Esophagus squamous epithelium (tissue), 5 donors: ENCODE results near the gene ATP8A2. TPM values are rescaled to one million over a fixed set of nuclear protein-coding genes. Genes with fewer than 3 reads are reported as not detected.

Experiments used
- DNase-seq: peaks from one replicate; lab custom pipeline; 2025; lab: John Stamatoyannopoulos, UW
- H3K27ac ChIP-seq, 4 donors: fragments of 200-600 bp; sonication (generic); one replicate each; pipeline ENCODE4 v1.5.1; 2016 to 2019; ENCODE audit warnings: mild to moderate bottlenecking in 1 of 4
- H3K27me3 ChIP-seq, 4 donors: fragments of 200-600 bp; sonication (generic); 1 replicate in 3 of 4; 2 replicates in 1 of 4; pipeline versions ENCODE4 v1.5.1 to v1.6.0; 2017 to 2021; ENCODE audit warnings: antibody characterized with exemption in 1 of 4
- H3K36me3 ChIP-seq, 3 donors: fragments of 200-600 bp; sonication (generic); one replicate each; pipeline ENCODE4 v1.5.1; 2016 to 2019
- H3K4me1 ChIP-seq, 3 donors: fragments of 200-600 bp; sonication (generic); one replicate each; pipeline ENCODE4 v1.5.1; 2017 to 2019
- H3K4me3 ChIP-seq, 4 donors: fragments of 200-600 bp; sonication (generic); 1 replicate in 3 of 4; 2 replicates in 1 of 4; pipeline ENCODE4 v1.5.1; 2016 to 2019; ENCODE audit warnings: mild to moderate bottlenecking in 2 of 4, moderate library complexity in 1 of 4
- H3K9me3 ChIP-seq, 3 donors: fragments of 200-600 bp; sonication (generic); one replicate each; pipeline ENCODE4 v1.5.1; 2016 to 2019
- POLR2A ChIP-seq, 4 donors: fragments of 450-650 bp; IDR thresholded peaks; one replicate each; pipeline ENCODE4 v1.6.1; 2017; ENCODE audit warnings: antibody characterized with exemption in 4 of 4, mild to moderate bottlenecking in 4 of 4, moderate library complexity in 3 of 4
- WGBS, 2 donors: methylation state at CpG; one replicate each; pipeline ENCODE4 v1.1.5; 2018; 5-methylcytosine and 5-hydroxymethylcytosine counted together
- intact Hi-C: fragments of 100-400 bp; cut with DNase I; formaldehyde crosslinking; loops from one replicate; pipeline ENCODE4 v1.15.0; 2022
- total RNA-seq, 4 donors: library from RNA; depleted of rRNA; stranded (reverse); fragments of >200 nt; gene quantifications; one replicate each; pipeline ENCODE4 v1.1.0, GENCODE V29; 2016
- TF ChIP-seq, protein P1 (sequence below), 6 experiments: fragments of 450-650 bp in 4 of 6; fragments of 200-600 bp in 2 of 6; sonication (generic) in 2 of 6; IDR thresholded peaks; one replicate each; pipeline ENCODE4 v1.5.1; 2016 to 2019; ENCODE audit warnings: antibody characterized with exemption in 6 of 6, mild to moderate bottlenecking in 4 of 6, moderate library complexity in 4 of 6
- donor health status: DM: yes; HTN: yes; CAD: no.

Gene ATP8A2
- total RNA-seq, 4 donors from 2014 or later, result not detected

DNA sequence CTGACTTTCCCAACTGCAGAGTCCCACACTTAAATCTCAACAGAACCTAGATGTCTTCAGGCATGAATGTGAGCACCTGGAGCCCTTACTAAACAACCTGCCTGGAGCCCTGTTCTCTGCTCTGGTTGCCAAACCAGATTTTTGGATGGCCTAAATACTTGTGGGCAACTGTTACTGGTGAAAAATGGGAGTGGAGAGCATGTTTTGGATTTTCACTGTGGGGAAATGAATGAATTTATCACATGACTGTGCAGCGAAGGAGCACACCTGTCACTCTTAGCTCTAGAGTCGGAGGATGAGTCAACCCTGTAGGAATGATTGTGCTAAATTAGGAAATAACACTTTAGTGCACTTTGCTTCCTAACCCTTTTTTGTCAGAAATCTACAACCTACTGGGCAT, 649.7 kb downstream of the ATP8A2 start:
- H3K4me1 ChIP-seq, result peaks cover 19 to 96% (median 36%) of the 10 kb centered on the region in 3 donors
- no peaks in the 10 kb centered on the region for H3K27me3 ChIP-seq
- H3K36me3 ChIP-seq, result no peaks in the 10 kb centered on the region
- WGBS, 2 donors, result 30 to 47% methylated on average over 2 of the region's 2 CpGs
- no peaks in the 10 kb centered on the region for H3K9me3 ChIP-seq
- intact Hi-C loops, result no loop called here
- H3K27ac ChIP-seq, result peak overlapping the region in 2 of 4 donors; percentile 22 to 66
- TF ChIP-seq POLR2A (IDR thresholded peaks at IDR 0.05), result no peak
- TF ChIP-seq, protein P1, sequence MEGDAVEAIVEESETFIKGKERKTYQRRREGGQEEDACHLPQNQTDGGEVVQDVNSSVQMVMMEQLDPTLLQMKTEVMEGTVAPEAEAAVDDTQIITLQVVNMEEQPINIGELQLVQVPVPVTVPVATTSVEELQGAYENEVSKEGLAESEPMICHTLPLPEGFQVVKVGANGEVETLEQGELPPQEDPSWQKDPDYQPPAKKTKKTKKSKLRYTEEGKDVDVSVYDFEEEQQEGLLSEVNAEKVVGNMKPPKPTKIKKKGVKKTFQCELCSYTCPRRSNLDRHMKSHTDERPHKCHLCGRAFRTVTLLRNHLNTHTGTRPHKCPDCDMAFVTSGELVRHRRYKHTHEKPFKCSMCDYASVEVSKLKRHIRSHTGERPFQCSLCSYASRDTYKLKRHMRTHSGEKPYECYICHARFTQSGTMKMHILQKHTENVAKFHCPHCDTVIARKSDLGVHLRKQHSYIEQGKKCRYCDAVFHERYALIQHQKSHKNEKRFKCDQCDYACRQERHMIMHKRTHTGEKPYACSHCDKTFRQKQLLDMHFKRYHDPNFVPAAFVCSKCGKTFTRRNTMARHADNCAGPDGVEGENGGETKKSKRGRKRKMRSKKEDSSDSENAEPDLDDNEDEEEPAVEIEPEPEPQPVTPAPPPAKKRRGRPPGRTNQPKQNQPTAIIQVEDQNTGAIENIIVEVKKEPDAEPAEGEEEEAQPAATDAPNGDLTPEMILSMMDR (IDR thresholded peaks at IDR 0.05), result no peak
- no peak for DNase-seq
- no peak overlapping the region for H3K4me3 ChIP-seq

DNA sequence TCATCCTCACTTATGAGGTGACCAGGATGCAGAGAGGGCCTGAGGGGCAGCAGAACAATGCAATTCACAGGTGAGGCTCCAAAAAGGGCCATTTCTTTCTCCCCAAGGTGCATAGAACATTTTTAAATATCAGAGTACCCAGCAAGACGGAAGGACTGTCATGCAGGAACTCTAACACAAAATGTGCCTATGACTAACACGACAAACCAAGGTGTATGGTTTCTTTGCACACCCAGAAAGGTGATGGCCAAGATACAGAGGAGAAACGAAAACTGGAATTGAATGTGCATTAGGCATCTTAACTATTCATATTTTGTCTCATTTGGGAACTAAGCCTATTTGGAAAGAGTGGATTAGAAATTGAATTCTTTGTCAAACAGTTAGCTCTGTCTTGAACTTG, 650.2 kb downstream of the ATP8A2 start:
- Histone ChIP-seq H3K4me3 (no peak overlapping the region), H3K36me3 (no peaks in the 10 kb centered on the region), H3K9me3 (no peaks in the 10 kb centered on the region), H3K27me3 (no peaks in the 10 kb centered on the region), H3K4me1 (peaks cover 19 to 95% (median 34%) of the 10 kb centered on the region in 3 donors), H3K27ac (peak overlapping the region in 2 of 4 donors; percentile 22 to 66)
- DNase-seq, result no peak
- WGBS, 2 donors, result 37 to 56% methylated on average over 3 of the region's 3 CpGs
- TF ChIP-seq POLR2A (IDR thresholded peaks at IDR 0.05), result no peak
- TF ChIP-seq, protein P1 (IDR thresholded peaks at IDR 0.05), result no peak
- intact Hi-C loops, result no loop called here

DNA sequence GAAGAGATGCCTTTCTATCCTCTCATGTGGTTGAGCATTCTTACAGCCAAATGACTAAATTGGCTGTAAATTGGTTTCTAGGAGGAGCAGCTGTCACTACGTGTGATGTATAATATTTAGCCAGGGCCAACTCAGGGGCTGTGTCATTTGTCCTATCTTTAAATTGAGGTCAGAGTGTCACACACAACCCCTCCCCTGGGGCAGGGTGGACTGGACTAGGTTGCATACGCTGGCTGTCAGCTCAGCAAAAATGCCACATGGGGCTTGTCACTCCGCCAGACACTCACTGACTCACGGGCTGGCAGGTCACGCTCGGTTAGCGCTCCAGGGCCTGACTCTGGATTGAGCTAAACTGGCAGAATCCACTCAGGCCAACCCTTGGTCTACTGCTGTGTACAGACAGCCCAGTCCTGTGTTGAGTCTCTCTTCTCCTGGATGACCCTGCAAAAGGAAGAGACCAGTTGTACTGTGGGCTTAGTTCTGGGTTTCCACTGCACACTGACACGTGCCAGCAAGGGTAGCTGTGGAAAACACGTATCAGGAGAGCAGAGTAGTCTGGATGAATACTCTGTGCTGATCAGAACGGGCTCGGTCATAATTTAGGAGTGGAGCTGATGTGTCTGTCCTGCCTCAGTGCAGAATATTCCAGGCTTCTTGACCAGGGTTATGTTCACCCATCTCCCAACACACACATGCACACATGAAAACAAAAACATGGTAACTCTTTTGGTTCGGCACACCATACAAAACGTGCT, 650.9 kb downstream of the ATP8A2 start:
- DNase-seq, result no peak
- intact Hi-C loops, result no loop called here
- H3K36me3 ChIP-seq, result no peaks in the 10 kb centered on the region
- no peaks in the 10 kb centered on the region for H3K9me3 ChIP-seq
- WGBS, 2 donors, result 43 to 52% methylated on average over 12 to 13 of the region's 13 CpGs
- H3K4me3 ChIP-seq, result no peak overlapping the region
- H3K4me1 ChIP-seq, result peaks cover 19 to 87% (median 27%) of the 10 kb centered on the region in 3 donors
- no peak for TF ChIP-seq POLR2A (IDR thresholded peaks at IDR 0.05)
- TF ChIP-seq, protein P1 (IDR thresholded peaks at IDR 0.05), result no peak
- peak overlapping the region in 2 of 4 donors; percentile 22 to 66 for H3K27ac ChIP-seq
- no peaks in the 10 kb centered on the region for H3K27me3 ChIP-seq

DNA sequence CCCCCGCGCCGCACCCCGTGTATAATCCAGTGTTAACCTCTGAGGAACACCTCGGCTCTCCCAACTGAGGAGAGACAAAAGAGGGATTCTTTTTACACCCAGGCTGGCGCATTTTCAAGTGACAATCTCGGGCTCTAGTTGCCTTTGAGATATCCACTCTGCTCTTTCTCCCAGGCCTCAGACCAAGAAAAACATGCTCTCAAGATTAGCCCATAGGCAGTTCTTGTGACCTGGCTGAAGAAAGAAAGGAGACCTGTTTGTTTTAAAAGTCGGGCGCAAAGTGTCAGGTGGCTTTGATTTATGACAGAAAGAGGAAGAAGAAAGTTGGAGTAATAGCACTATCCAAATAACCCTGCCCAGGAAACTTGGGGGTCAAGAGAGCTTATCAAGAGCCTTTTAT, 652.8 kb downstream of the ATP8A2 start:
- WGBS, 2 donors, result 53 to 67% methylated on average over 7 to 9 of the region's 9 CpGs
- H3K36me3 ChIP-seq, result no peaks in the 10 kb centered on the region
- no peak for DNase-seq
- H3K4me3 ChIP-seq, result no peak overlapping the region
- H3K9me3 ChIP-seq, result no peaks in the 10 kb centered on the region
- H3K27ac ChIP-seq, result peak overlapping the region in 1 of 4 donors; percentile 48
- intact Hi-C loops, result no loop called here
- peaks cover 13 to 70% (median 19%) of the 10 kb centered on the region in 3 donors for H3K4me1 ChIP-seq
- TF ChIP-seq POLR2A (IDR thresholded peaks at IDR 0.05), result no peak
- TF ChIP-seq, protein P1 (IDR thresholded peaks at IDR 0.05), result no peak
- peaks cover 0 to 3% (median 0%) of the 10 kb centered on the region in 4 donors for H3K27me3 ChIP-seq

DNA sequence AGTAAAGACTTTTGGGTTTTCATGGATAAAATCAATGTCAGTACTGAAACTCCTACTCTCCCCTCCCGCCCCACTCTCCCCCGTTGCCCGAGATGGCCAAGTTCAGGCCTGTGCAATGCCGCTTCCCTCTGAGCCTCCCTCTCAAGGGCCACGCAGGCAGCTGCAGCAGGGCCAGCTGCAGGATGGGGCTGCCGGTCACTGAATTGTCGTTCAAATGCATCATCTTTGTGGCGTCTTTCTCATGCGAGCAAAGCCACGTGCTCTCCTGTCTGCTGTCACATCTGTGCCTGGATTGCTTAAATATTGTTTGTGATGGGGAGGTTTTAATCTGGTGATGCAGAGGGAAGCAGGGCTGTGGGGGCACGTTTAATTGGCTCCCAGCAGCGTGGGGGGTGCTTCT, 653.4 kb downstream of the ATP8A2 start:
- no peak overlapping the region for H3K4me3 ChIP-seq
- H3K4me1 ChIP-seq, result peaks cover 13 to 63% (median 19%) of the 10 kb centered on the region in 3 donors
- peaks cover 0 to 6% (median 0%) of the 10 kb centered on the region in 4 donors for H3K27me3 ChIP-seq
- intact Hi-C loops, result no loop called here
- H3K27ac ChIP-seq, result no peak overlapping the region
- no peak for DNase-seq
- TF ChIP-seq, protein P1 (IDR thresholded peaks at IDR 0.05), result no peak
- TF ChIP-seq POLR2A (IDR thresholded peaks at IDR 0.05), result no peak
- no peaks in the 10 kb centered on the region for H3K9me3 ChIP-seq
- no peaks in the 10 kb centered on the region for H3K36me3 ChIP-seq
- 73 to 76% methylated on average over 11 of the region's 12 CpGs for WGBS, 2 donors
